GM18498 (cell line): Measurements from ENCODE around the gene KCTD17.

Source experiments
- ATAC-seq: cut with Tn5 transposase; IDR thresholded peaks from one replicate; pipeline ENCODE4 v1.9.1; 2021; ENCODE audit warnings: mild to moderate bottlenecking, moderate library complexity; ENCODE audit not compliant: unreplicated experiment

The KCTD17 gene

DNA sequence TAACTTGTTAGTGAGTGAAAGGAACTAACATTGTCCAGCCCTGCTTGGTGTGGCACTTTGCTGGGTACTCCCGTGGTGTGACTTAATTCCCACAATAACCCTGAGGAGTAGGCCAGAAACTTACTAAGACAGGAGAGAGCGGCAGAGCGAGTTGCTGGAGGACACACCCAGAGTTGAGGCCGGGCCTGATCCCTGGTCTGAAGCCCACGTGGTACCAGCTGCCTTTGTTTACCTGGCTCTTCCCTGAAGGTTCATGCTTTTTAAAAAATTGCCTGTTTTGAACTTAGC lies 31.4 kb upstream of the KCTD17 start:
- no peak for ATAC-seq

DNA sequence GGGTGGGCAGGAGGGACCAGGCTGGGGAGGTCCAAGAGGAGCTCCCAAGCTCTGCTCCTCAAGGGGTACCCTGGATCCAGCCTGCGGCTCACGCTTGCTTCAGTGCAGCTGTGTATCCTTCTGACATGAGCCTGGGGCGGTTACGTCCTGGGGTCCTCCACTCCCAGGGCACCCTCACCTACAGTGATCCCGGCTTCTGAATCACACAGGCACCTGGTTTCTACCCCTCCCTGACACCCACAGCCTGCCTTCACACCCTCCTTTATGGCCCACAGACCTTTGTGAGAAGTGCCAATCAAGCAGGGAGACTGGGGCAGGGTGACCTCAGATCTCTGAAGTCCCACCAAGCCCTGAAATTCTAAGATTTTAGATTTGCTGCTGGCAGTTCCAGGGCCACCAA lies 30.5 kb upstream of the KCTD17 start:
- no peak for ATAC-seq

DNA sequence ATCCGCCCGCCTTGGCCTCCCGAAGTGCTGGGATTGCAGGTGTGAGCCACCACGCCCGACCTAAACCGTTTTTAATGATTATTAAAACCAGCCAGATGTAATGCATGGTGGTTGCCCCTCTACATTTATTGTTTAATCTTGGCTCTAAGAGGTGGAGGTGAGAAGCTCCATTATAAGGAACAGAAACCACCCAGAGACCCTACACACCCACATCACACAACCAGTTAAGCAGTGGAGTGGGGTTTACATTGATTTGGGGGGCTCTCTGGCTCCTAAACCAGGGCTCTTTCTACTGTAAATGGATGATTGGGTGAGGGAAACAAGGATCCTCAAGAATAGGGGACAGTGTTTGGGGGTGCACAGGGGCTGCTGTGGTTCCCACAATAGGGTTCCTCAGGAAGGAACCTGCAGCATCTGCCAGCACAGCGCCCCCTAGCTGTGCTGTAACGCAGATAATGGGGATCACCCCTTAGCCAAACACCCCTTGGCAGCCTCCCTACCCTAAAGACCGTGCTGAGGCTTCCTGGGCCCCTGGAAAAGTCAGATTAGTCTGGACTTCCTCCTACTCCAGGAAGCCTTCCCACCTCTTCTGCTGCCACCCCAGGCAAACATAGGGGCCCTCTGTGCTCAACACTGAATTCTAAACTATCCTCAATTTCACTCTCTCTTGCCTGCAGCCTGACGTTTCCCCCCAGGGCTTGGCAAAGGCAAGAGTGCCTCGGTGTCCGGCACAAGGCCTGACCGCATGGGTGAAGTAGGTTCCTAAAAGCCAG lies 29.6 kb upstream of the KCTD17 start:
- ATAC-seq: no peak

DNA sequence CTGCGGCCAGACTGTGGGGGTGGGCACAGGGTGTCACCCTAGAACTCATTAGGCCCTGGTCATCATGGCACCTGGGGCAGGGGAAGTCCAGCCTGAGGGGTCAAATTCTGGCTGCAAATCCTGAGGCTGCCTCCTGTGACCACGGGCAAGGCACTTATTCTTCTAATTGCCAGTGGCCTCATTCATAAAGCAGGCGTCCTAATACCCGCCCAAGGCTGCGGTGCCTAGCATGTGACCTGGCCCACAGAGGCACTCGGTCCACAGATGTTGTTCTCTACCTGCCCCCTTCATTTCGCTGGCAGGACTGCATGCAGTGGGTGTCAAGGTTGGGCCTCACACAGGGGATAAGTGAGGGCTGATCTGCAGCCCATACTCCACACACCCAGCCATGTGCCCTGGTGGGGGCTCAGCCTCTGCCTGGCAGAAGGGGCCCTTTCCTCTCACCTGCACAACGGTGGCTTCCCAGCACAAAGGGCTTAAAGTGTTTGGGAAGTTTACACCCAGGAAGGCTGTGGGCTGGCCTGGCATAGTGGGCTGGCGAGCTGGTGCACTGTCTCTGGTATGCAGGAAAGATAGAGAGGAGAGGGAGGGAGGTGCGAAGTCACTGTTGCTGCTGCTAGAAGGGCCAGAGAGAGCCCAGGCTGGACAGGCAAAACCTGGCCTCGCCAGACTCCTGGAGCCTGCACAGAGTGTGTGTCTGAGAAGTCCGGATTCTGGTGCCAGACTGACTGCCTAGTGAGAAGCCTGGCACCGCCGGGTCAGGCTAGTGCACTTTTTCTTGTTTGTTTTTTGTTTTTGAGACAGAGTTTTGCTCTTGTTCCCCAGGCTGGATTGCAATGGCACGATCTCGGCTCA lies 28.8 kb upstream of the KCTD17 start:
- ATAC-seq: no peak

DNA sequence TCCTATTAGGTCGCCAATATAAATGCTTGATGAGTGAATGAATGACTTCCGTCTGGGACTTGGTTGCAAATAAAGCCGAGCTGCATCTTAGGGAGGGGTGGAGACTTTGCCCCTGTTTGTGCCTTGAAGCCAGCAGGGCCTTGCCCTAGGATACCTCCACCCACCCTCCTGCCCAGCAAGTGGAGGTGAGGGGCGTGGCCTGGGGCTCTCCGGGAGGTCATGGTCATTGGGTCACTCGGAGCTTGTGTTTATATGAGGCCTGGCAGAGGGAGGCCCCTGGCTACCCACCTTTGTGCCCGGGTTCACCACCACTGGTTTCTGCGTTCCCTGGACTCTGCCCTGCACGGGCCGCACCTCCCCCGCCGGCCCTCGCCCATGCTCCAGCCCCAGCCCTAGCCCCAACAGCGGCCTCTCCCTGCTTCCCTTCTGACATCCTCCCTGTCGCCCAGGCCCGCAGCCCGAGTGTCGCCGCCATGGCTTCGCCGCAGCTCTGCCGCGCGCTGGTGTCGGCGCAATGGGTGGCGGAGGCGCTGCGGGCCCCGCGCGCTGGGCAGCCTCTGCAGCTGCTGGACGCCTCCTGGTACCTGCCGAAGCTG lies 27.7 kb upstream of the KCTD17 start:
- no peak for ATAC-seq

DNA sequence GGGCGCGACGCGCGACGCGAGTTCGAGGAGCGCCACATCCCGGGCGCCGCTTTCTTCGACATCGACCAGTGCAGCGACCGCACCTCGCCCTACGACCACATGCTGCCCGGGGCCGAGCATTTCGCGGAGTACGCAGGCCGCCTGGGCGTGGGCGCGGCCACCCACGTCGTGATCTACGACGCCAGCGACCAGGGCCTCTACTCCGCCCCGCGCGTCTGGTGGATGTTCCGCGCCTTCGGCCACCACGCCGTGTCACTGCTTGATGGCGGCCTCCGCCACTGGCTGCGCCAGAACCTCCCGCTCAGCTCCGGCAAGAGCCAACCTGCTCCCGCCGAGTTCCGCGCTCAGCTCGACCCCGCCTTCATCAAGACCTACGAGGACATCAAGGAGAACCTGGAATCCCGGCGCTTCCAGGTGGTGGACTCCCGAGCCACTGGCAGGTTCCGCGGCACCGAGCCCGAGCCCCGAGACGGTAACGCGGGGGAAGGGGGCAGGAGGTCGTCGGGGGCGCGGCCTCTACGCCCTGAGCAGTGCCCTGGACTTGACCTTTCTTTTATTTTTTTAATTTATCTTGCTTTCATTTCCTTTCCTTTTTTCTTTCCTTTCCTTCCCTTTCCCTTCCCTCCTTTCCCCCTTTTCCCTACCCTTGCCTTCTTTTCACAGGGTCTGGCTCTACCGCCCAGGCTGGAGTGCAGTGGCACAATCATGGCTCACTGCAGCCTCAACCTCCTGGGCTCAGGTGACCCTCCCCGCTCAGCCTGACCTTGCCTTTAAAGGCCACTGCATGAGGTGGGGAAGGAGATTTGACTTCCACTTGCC lies 27.0 kb upstream of the KCTD17 start:
- no peak for ATAC-seq

DNA sequence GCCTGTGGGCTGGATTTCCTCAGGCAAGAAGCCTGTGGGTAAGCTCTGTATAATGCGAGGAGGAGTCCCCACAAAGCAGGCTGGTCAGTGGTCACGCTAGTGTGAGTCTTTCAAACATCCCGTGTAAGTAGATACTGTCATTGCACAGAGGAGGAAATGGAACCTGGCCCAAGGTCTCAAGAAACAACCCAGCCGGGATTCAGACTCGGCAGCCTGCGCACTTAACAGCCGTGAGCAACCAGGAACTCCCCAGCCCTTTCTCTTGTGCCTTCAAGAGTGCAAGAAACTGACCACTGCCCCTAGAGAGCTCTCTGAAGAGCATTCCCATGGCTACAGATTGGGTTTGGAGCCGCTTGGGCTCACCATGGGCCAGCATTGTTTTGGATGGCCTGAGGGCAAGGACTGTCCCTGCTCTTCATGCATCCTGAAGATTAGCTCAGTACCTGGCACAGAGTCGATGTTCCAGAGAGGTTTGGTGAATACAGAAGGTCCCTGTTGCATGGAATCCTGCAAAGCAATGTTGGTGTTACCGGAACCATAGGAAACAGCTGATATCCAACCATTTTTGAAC lies 26.0 kb upstream of the KCTD17 start:
- ATAC-seq: no peak

DNA sequence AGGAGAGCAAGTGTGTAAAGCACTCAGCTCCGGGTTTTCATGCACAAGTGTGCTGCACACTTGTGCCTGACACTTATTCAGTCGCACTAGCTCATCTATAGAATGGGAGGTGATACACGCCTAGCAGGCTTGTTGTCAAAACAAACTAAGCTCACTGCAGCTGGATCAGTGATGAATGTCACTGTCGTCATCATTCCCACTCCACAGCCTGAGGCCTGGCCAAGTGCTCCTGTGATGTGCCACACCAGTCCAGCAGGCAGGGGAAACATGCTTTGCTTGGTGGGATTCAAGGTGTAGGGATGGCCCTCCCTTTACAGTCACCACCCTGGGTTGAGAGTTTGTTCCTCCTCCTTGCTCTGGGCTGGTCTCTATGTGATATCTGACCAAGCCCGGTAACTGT lies 25.2 kb upstream of the KCTD17 start:
- no peak for ATAC-seq

DNA sequence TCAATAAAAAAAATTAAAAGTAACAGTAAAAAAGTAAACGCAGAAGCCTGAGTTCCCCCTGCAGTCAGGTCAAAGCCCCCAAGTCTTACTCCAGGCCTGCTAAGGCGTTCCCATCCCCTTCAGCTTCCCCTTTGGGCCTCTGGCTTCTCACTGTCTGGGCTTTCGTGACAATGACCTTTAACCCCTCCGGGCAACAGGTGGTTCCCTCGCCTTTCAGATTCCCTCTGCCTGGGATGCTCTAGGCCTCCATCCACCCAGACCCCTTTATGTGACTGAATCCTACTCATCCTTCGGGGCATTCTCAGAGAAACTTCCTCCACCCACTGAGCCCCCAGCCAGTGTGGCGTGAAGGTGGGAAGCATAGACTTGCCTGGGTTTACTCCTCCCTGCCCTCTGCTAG lies 24.0 kb upstream of the KCTD17 start:
- no peak for ATAC-seq

DNA sequence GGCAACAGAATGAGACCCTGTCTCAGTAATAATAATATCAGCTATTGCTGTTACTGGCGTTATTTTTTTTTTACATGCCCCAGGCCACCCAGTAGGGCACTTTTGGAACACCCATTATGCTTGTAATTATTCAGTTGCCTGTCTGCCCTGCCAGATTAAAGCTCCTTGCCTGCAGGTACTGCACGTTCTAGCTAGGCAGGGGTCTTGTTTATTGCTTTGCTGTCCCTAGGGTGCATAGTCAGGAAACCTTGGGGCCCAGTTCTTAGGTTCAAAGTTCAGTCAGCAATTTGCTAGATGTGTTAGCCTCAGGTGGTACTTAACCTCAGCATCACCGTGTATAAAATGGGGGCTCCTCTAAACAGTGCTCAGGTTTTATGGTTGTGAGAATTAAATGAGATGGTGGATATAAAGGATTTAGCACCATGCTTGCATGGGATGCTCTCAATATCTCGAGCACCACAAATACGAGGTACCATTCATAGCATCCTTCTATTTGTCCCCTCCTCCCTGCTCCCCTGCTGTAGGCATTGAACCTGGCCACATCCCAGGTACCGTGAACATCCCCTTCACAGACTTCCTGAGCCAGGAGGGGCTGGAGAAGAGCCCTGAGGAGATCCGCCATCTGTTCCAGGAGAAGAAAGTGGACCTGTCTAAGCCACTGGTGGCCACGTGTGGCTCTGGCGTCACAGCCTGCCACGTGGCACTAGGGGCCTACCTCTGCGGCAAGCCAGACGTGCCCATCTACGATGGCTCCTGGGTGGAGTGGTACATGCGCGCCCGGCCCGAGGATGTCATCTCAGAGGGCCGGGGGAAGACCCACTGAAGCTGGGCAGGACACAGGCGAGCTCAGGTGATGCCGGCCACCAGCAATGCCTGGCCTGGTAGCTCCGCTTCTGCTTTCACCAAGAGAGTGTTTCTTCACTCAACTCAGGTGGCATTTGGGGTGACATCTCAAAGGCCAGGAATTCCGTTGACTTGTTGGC lies 22.6 kb upstream of the KCTD17 start:
- no peak for ATAC-seq

DNA sequence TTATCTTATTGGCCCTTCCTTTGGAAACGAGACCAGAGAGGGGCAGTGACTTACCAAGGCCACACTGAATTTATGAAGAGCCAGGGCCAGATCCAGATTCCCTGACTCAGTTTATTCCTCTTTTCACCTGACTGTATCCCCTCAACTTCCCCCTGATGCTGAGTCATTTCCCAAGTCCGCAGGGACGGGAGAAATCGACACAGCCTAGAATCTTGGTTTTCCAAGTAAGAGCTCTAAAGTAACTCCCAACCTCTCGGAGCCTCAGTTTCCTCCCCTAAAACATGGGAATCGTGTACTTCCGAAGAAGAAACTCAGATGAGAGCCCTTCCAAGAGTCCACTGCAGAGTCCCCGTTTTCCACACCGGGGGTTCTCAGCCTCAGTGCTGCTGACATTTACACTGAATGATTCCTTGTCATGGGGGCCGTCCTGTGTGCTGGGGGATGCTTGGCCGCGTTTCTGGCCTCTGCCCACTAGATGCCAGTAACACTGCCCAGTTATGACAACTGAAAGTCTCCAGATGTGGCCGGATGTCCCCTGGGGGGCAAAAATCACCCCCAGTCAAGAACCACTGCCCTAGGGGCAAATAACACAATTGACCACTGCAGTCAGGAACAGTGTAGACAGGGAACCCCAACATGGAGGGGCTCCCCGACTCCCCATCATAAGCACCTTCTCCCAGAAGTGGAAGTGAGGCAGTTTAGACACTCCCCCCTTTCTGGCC lies 20.8 kb upstream of the KCTD17 start:
- ATAC-seq: no peak

DNA sequence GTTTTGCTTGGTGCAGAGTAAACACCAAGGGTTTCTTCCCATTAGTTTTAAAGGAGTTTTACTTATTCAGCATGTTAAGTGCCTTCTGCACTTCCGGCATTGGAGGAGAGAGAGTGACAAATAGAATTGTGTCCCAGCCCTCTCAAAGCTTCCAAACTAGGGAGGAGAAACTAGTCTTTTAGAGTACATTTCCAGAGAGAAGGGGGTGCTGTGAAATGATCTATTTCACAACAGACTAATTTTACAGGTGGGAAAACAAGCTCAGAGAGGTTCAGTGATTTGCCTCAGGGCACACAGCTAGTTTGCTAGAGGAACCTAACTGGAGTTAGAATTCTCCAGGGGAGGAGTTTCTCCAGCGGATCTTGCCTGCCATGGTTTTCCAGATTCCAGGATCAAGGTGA lies 19.4 kb upstream of the KCTD17 start:
- no peak for ATAC-seq

DNA sequence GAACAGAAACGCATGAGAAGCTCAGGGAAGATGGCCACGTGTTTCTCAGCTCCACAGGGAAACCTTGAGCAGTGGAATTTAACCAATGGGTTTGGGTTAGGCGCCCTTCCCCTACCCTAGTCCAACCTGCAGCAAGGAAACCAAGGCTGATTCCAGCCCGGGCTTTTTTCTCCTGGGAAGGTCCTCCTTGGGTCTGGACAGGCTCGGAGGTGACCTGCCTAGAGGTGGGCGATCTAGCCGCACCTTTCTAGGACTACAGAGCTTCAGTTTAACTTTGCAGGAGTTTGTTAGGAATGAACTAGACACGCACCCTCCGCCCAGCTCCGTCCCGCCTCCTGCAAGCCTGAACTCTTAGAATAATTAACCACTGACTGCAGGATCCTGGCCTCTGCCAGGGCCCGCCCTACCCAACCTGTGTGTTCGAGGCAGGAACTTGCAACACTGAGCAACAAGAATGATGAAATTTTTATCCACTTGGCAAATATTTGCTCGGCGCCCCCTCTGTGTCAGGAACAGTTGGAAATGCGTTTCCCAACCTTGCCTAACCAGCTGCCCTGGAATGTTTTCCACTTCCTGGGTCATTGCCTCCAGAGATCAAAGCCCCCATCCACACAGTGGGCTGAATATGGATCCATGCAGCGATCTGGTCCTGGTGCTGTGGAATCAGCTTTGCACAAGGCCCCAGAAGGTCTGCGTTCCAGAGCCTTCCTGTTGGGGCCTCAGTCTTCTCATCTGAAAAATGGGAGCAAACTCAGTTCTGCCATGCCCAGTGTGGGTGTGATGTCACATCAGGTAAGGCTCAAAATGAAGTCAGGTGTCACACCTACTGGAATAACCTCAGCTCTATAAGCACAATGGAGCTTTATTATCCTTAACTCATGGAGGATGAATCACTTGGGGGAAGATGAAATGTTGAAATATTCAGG lies 18.7 kb upstream of the KCTD17 start:
- ATAC-seq: no peak

DNA sequence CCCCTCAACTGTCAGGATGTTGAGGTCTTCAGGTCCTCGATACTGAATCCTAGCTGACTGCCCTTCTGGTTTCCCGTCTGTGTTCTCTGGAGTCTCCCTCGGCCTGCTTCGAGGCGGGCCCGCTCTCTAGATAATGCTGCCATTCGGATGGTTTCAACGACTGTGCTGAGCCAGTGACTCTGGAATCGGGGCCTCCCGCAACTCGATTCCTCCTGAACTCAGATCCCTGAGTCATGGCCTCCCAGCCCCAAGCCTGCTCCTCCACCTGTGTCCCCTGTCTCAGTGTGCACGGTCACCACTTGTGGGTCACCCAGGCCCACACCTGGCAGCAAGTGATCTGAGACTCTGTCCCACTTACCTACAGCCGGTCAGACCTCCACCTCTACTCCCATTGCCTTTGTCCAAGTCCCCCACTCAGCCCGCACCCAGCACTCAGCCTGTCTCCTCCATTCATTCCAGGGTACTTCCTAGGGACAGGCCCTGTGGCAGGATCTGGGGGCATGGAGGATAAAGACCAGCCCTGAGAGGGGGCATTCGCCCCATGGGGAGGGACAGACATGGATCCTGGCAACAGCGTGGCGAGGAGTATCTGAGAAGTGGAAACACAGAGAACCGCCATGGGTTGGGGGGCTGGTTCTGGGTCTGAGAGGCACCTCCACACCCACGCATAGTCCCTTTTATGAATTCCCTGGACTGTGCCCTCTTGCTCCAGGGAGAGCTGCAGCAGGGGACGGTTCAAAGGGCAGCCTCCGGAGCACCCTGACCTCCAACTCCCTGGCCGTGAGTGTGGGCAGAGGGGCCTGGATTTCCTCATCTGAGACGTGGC lies 17.7 kb upstream of the KCTD17 start:
- no peak for ATAC-seq

DNA sequence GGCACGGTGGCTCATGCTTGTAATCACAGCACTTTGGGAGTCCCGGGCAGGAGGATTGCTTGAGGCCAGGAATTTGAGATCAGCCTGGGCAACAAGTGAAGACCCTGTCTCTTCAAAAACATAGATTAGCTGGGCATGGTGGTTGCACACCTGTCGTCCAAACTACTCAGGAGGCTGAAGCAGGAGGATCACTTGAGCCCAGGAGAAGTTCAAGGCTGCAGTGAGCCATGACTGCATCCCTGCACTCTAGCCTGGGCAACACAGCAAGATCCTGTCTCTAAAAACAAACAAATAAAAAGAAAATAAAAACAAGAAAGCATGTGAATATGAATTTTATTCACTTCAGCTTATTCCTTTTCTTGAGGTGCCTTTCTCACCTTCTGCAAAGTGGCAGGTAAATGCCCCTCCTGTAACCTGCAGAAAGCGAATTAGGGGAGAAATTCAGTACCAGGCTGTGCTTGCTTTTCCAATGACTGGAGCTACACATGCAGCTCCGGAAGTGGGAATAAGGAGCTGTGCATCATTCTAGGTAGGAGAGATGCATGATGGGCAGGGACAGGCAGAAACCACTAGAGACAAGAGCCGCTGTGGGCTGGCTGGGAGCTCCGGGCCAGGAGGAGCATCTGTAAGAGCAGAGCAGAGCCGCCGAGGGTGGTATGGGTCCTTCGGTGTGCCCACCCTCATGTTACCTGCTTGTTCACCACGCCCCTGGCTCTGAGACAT lies 14.7 kb upstream of the KCTD17 start:
- no peak for ATAC-seq

DNA sequence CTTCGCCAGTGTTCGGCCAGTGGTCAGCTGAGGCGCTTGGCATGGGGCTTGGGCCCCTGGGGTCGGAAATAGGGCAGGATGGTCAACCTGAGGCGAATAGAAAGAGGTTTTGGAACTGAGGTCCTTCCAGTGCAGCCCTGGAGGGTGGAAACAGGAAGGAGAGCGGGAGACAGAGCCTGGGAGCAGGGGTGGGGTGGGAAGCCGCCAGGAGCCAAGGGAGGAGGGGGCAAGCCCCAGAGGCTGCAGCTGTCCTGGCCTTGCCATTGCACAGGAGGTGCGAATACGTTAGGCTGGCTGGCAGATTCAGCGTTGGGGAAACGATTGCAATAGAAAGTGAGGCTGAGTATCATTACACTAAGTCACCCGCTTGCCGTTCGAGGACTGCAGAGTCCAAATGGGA lies 13.9 kb upstream of the KCTD17 start:
- ATAC-seq: no peak

DNA sequence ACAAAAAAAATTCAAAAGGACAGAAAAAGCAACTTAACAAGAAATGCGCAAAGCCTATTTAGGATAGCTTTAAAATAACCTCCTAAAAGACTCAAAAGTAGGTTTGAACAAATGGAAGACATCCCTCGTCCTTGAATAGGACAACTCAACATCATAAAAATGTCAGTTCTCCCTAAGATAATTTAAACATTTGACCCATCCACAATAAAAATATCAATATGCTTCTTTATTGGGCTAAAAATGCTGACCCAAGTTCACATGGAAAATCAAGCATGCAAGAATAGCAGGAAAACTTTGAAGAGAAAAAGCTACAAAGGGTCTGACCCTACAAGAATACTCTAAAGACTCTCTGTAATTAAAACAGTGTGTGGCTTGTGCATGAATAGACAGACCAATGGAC lies 12.1 kb upstream of the KCTD17 start:
- ATAC-seq: no peak
